GM23338 (cell line): Measurements from ENCODE around the gene S100A6.

Experiments
- CREB1 ChIP-seq: fragments of 250-450 bp; sonication (Bioruptor Pico); IDR thresholded peaks from 2 replicates; pipeline ENCODE4 v1.5.0; 2020; ENCODE audit warnings: low read depth, mild to moderate bottlenecking, moderate library complexity
- CTCF ChIP-seq, 2 experiments: fragments of 200-600 bp in 1 of 2; sonication (generic) in 1 of 2; conservative IDR thresholded peaks; 2 replicates each; pipeline versions ENCODE4 v1.5.1 to v1.6.1; 2016 to 2017; ENCODE audit warnings: antibody characterized with exemption in 2 of 2, low read depth in 2 of 2, mild to moderate bottlenecking in 2 of 2, moderate library complexity in 1 of 2
- EZH2 ChIP-seq: fragments of 200-600 bp; sonication (generic); IDR thresholded peaks from one replicate; pipeline ENCODE4 v1.8.0; 2017; ENCODE audit warnings: antibody characterized with exemption, mild to moderate bottlenecking, low read depth; ENCODE audit not compliant: unreplicated experiment
- EZH2phosphoT487 ChIP-seq: fragments of 200-600 bp; sonication (generic); IDR thresholded peaks from one replicate; pipeline ENCODE4 v1.8.1; 2018; ENCODE audit warnings: antibody characterized with exemption; ENCODE audit not compliant: unreplicated experiment
- JUNB ChIP-seq: IDR thresholded peaks from one replicate; pipeline ENCODE4 v1.6.1; 2016; ENCODE audit warnings: antibody characterized with exemption; ENCODE audit not compliant: unreplicated experiment
- NANOG ChIP-seq: IDR thresholded peaks from 2 replicates; pipeline ENCODE4 v1.6.1; 2016; ENCODE audit warnings: antibody characterized with exemption, borderline replicate concordance
- POLR2AphosphoS5 ChIP-seq: IDR thresholded peaks from 2 replicates; pipeline ENCODE4 v1.6.1; 2016; ENCODE audit warnings: antibody characterized with exemption, low read depth
- STAT1 ChIP-seq: IDR thresholded peaks from one replicate; pipeline ENCODE4 v1.6.1; 2016; ENCODE audit warnings: antibody characterized with exemption; ENCODE audit not compliant: unreplicated experiment
- ZNF114 ChIP-seq: fragments of 250-450 bp; sonication (Bioruptor Pico); IDR thresholded peaks from 2 replicates; pipeline ENCODE4 v1.5.0; 2020; ENCODE audit warnings: mild to moderate bottlenecking, moderate library complexity
- ZNF331 ChIP-seq: fragments of 250-450 bp; sonication (Bioruptor Pico); IDR thresholded peaks from 2 replicates; pipeline ENCODE4 v1.5.0; 2020; ENCODE audit warnings: low read depth, mild to moderate bottlenecking, moderate library complexity
- ZNF462 ChIP-seq: fragments of 250-450 bp; sonication (Bioruptor Pico); IDR thresholded peaks from 2 replicates; pipeline ENCODE4 v1.5.0; 2020; ENCODE audit warnings: mild to moderate bottlenecking, moderate library complexity
- TF ChIP-seq, protein P1 (sequence below): IDR thresholded peaks from 2 replicates; pipeline ENCODE4 v1.6.1; 2016; ENCODE audit warnings: antibody characterized with exemption
- TF ChIP-seq, protein P2 (sequence below): IDR thresholded peaks from one replicate; pipeline ENCODE4 v1.6.1; 2018; ENCODE audit warnings: antibody characterized with exemption; ENCODE audit not compliant: unreplicated experiment

DNA sequence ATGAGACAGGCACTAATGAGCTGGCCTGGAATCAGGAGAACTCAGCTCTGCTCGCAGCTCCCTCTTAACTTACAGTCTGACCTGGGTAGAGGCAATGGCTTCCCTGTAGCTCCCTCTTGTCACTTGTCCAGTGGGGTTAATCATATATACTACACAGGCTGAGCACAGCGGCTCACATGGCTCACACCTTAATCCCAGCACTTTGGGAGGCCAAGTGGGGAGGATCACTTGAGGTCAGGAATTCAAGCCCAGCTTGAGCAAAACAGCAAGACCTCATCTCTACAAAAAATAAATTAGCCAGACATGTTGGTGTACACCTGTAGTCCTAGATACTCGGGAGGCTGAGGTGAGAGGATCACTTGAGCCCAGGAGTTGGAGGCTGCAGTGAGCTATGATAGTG is 4.2 kb downstream of the S100A6 start:
- TF ChIP-seq CTCF (conservative IDR thresholded peaks at IDR 0.05; ENCODE audit: low read depth in 2 of 2) (no peak), POLR2AphosphoS5 (no peak), ZNF331 (CRISPR knock-in tag) (no peak), EZH2phosphoT487 (no peak), JUNB (no peak), EZH2 (no peak), CREB1 (no peak), STAT1 (no peak), ZNF114 (CRISPR knock-in tag) (no peak), NANOG (no peak), ZNF462 (CRISPR knock-in tag) (no peak)
- TF ChIP-seq, protein P1, sequence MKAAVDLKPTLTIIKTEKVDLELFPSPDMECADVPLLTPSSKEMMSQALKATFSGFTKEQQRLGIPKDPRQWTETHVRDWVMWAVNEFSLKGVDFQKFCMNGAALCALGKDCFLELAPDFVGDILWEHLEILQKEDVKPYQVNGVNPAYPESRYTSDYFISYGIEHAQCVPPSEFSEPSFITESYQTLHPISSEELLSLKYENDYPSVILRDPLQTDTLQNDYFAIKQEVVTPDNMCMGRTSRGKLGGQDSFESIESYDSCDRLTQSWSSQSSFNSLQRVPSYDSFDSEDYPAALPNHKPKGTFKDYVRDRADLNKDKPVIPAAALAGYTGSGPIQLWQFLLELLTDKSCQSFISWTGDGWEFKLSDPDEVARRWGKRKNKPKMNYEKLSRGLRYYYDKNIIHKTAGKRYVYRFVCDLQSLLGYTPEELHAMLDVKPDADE: no peak
- TF ChIP-seq, protein P2, sequence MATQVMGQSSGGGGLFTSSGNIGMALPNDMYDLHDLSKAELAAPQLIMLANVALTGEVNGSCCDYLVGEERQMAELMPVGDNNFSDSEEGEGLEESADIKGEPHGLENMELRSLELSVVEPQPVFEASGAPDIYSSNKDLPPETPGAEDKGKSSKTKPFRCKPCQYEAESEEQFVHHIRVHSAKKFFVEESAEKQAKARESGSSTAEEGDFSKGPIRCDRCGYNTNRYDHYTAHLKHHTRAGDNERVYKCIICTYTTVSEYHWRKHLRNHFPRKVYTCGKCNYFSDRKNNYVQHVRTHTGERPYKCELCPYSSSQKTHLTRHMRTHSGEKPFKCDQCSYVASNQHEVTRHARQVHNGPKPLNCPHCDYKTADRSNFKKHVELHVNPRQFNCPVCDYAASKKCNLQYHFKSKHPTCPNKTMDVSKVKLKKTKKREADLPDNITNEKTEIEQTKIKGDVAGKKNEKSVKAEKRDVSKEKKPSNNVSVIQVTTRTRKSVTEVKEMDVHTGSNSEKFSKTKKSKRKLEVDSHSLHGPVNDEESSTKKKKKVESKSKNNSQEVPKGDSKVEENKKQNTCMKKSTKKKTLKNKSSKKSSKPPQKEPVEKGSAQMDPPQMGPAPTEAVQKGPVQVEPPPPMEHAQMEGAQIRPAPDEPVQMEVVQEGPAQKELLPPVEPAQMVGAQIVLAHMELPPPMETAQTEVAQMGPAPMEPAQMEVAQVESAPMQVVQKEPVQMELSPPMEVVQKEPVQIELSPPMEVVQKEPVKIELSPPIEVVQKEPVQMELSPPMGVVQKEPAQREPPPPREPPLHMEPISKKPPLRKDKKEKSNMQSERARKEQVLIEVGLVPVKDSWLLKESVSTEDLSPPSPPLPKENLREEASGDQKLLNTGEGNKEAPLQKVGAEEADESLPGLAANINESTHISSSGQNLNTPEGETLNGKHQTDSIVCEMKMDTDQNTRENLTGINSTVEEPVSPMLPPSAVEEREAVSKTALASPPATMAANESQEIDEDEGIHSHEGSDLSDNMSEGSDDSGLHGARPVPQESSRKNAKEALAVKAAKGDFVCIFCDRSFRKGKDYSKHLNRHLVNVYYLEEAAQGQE: no peak
